Measurements from ENCODE around the gene CXCL12. TPM values are rescaled to one million over a fixed set of nuclear protein-coding genes. Genes with fewer than 3 reads are reported as not detected.

The CXCL12 gene
- total and polyA plus RNA-seq, 2 of the 13 experiments (the other 11 are each of a cell fraction or from before 2014, with no cell fraction given): not detected

DNA sequence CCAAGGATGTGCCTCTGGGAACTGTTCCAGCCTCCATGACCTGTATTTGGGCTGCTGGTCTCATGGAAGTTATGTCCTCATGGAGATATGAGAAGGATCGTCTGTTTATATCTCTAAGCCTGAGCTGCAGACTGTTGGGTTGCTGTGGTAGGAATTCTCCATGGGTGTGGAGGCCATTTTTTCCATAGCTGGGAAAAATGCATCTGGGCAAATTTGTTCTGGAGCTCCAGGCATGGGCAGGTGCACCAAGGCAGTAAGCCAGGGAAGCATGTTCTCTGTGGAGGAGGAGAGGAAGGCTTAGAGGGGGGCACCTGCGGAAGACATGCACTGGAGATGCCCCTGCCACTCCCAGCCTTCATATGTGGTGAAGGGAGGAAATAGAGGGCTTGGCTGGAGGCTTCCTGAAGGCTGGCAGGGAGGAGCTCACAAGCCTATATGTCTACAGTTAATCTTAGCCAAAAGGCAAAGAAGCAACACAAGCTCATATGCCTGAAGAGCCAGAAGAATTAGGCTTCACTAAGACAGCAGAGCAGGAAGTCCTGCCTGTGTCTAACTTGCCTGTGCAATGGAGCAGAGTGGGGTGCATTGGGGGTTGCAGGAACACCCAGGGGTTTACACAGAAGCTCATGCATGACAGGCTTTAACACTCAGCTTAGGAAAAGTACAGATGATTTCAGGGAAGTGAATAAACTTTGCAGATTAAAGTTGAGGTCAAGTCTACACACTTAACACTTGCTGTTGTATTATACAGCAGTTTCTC, 35.1 kb upstream of the CXCL12 start:
- H3K4me1 ChIP-seq (ENCODE audit: insufficient read depth, low read length): no peaks in the 10 kb centered on the region
- ATAC-seq (no peak), FAIRE-seq (no peak), DNase-seq (ENCODE audit: low spot score) (no peak)
- ChIA-PET POLR2A (no interaction called here), CTCF (ENCODE audit: low intra/inter-chr PET ratio, low total read pairs) (no interaction called here)
- no TSS peak for BruUV-seq (replicated peaks)
- no peak overlapping the region for H2AFZ ChIP-seq (ENCODE audit: low read length)
- no peak overlapping the region for H3K27ac ChIP-seq (ENCODE audit: extremely low read length, insufficient read depth, low read length)
- 27% methylated on average over 2 of the region's 2 CpGs for WGBS (ENCODE audit: low lambda C conversion rate)
- H3K4me2 ChIP-seq (ENCODE audit: low read depth, low read length): no peak overlapping the region
- H3K4me3 ChIP-seq (replicated peaks in 1 of 3; ENCODE audit: insufficient read depth in 1 of 3, low read depth in 2 of 3, low read length in 3 of 3): no peak overlapping the region
- H4K20me1 ChIP-seq (ENCODE audit: insufficient read depth, low read length): no peaks in the 10 kb centered on the region
- H3K9me3 ChIP-seq (ENCODE audit: low read length): no peaks in the 10 kb centered on the region
- no peak overlapping the region for H3K9ac ChIP-seq (ENCODE audit: insufficient read depth, low read depth, low read length)
- no peaks in the 10 kb centered on the region for H3K36me3 ChIP-seq (replicated peaks in 1 of 2; ENCODE audit: control insufficient read depth in 1 of 2, insufficient read depth in 2 of 2, low read length in 2 of 2)
- intact Hi-C loops (cut with micrococcal nuclease; ENCODE audit: unreplicated experiment) (no loop called here), in situ Hi-C loops (cut with HindIII; ENCODE audit: extremely low pct_ligation_motif_present, low pct_unique_long_range_greater_than_20kb) (no loop called here)
- TF ChIP-seq, protein P1, sequence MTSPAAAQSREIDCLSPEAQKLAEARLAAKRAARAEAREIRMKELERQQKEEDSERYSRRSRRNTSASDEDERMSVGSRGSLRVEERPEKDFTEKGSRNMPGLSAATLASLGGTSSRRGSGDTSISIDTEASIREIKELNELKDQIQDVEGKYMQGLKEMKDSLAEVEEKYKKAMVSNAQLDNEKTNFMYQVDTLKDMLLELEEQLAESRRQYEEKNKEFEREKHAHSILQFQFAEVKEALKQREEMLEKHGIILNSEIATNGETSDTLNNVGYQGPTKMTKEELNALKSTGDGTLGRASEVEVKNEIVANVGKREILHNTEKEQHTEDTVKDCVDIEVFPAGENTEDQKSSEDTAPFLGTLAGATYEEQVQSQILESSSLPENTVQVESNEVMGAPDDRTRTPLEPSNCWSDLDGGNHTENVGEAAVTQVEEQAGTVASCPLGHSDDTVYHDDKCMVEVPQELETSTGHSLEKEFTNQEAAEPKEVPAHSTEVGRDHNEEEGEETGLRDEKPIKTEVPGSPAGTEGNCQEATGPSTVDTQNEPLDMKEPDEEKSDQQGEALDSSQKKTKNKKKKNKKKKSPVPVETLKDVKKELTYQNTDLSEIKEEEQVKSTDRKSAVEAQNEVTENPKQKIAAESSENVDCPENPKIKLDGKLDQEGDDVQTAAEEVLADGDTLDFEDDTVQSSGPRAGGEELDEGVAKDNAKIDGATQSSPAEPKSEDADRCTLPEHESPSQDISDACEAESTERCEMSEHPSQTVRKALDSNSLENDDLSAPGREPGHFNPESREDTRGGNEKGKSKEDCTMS (CRISPR knock-in tag; conservative IDR thresholded peaks at IDR 0.05): no peak
- TF ChIP-seq TEAD3 (CRISPR knock-in tag; optimal IDR thresholded peaks at IDR 0.05; ENCODE audit: borderline replicate concordance): no peak
- no peak for TF ChIP-seq ERF (CRISPR knock-in tag; IDR thresholded peaks at IDR 0.05)
- H3K27me3 ChIP-seq (ENCODE audit: control insufficient read depth in 1 of 2, insufficient read depth in 2 of 2, low read length in 2 of 2): no peaks in the 10 kb centered on the region; a peak in 1 of 5 replicates
- H3K79me2 ChIP-seq (ENCODE audit: insufficient read depth, low read length): no peaks in the 10 kb centered on the region

DNA sequence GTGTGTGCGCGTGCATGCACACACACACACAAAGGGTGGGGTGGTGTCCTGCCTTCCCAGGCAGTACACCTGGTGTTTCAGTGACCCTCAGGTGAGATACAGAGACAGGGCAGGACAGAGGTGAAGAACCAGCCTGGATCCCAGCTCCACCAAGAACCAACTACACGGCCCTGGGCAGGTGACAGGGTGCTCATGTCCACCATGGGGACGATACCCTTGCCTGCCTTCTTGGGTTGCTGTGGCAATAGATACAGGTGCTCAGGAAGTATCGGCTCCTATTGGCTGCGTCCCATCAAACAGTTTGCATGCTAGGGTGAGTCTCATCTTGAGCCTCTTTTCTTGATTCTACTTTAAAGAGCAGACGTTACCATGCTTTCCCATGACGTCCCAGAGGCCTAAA, 33.7 kb upstream of the CXCL12 start:
- CTCF ChIA-PET (ENCODE audit: low intra/inter-chr PET ratio, low total read pairs): no interaction called here
- no peak overlapping the region for H3K4me3 ChIP-seq (replicated peaks in 1 of 3; ENCODE audit: insufficient read depth in 1 of 3, low read depth in 2 of 3, low read length in 3 of 3)
- DNase-seq (ENCODE audit: low spot score): no peak
- H3K27ac ChIP-seq (ENCODE audit: extremely low read length, insufficient read depth, low read length): no peak overlapping the region
- no peak for ATAC-seq
- no peaks in the 10 kb centered on the region for H3K79me2 ChIP-seq (ENCODE audit: insufficient read depth, low read length)
- no peak for FAIRE-seq
- H2AFZ ChIP-seq (ENCODE audit: low read length): no peak overlapping the region
- H3K4me2 ChIP-seq (ENCODE audit: low read depth, low read length): no peak overlapping the region
- no TSS peak for BruUV-seq (replicated peaks)
- WGBS (ENCODE audit: low lambda C conversion rate): 55% methylated on average over 6 of the region's 8 CpGs
- H3K4me1 ChIP-seq (ENCODE audit: insufficient read depth, low read length): no peaks in the 10 kb centered on the region
- H3K36me3 ChIP-seq (replicated peaks in 1 of 2; ENCODE audit: control insufficient read depth in 1 of 2, insufficient read depth in 2 of 2, low read length in 2 of 2): no peaks in the 10 kb centered on the region
- intact Hi-C loops (cut with micrococcal nuclease; ENCODE audit: unreplicated experiment) (no loop called here), in situ Hi-C loops (cut with HindIII; ENCODE audit: extremely low pct_ligation_motif_present, low pct_unique_long_range_greater_than_20kb) (no loop called here)
- POLR2A ChIA-PET: no interaction called here
- no peak overlapping the region for H3K9ac ChIP-seq (ENCODE audit: insufficient read depth, low read depth, low read length)
- no peaks in the 10 kb centered on the region for H3K9me3 ChIP-seq (ENCODE audit: low read length)
- no peaks in the 10 kb centered on the region; a peak in 1 of 5 replicates for H3K27me3 ChIP-seq (ENCODE audit: control insufficient read depth in 1 of 2, insufficient read depth in 2 of 2, low read length in 2 of 2)
- H4K20me1 ChIP-seq (ENCODE audit: insufficient read depth, low read length): no peaks in the 10 kb centered on the region
- TF ChIP-seq SMAD9 (CRISPR knock-in tag; IDR thresholded peaks at IDR 0.05): no peak
- no peak for TF ChIP-seq ZNF260 (CRISPR knock-in tag; IDR thresholded peaks at IDR 0.05; ENCODE audit: borderline replicate concordance, low read depth)
- no peak for TF ChIP-seq HMGA1 (CRISPR knock-in tag; conservative IDR thresholded peaks at IDR 0.05)
- no peak for TF ChIP-seq ZNF317 (CRISPR knock-in tag; IDR thresholded peaks at IDR 0.05)
- no peak for TF ChIP-seq SNAPC2 (CRISPR knock-in tag; IDR thresholded peaks at IDR 0.05)
- no peak for TF ChIP-seq TOPORS (CRISPR knock-in tag; IDR thresholded peaks at IDR 0.05)
- TF ChIP-seq IKZF1 (IDR thresholded peaks at IDR 0.05): no peak
- TF ChIP-seq, protein P2, sequence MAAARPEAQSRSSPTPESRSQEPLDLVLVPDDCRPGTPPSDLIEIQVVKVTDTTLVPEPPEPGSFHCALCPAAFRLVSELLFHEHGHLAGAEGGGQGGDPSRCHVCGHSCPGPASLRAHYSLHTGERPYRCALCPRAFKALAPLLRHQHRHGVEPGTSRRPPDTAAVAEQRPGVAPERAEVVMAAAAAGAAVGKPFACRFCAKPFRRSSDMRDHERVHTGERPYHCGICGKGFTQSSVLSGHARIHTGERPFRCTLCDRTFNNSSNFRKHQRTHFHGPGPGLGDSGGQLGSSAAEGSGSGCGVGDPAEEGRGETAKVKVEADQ (CRISPR knock-in tag; IDR thresholded peaks at IDR 0.05; ENCODE audit: borderline replicate concordance): no peak
- TF ChIP-seq, protein P3, sequence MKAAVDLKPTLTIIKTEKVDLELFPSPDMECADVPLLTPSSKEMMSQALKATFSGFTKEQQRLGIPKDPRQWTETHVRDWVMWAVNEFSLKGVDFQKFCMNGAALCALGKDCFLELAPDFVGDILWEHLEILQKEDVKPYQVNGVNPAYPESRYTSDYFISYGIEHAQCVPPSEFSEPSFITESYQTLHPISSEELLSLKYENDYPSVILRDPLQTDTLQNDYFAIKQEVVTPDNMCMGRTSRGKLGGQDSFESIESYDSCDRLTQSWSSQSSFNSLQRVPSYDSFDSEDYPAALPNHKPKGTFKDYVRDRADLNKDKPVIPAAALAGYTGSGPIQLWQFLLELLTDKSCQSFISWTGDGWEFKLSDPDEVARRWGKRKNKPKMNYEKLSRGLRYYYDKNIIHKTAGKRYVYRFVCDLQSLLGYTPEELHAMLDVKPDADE (CRISPR knock-in tag; IDR thresholded peaks at IDR 0.05): no peak
- TF ChIP-seq ZNF256 (CRISPR knock-in tag; conservative IDR thresholded peaks at IDR 0.05): no peak
- no peak for TF ChIP-seq CBX2 (IDR thresholded peaks at IDR 0.05; ENCODE audit: low read depth, low read length)
- TF ChIP-seq CBX2 (CRISPR knock-in tag; IDR thresholded peaks at IDR 0.05; ENCODE audit: low read depth): no peak
- no peak for TF ChIP-seq TBX2 (CRISPR knock-in tag; IDR thresholded peaks at IDR 0.05; ENCODE audit: borderline replicate concordance)

Measured in HepG2 (cell line).